ENCODE measurements around the gene SEC23A. TPM values are rescaled to one million over a fixed set of nuclear protein-coding genes. Genes with fewer than 3 reads are reported as not detected.
"Not testable (repeated sequence)": the region's sequence is repeated elsewhere in the genome, so short reads cannot be mapped to it uniquely, and the experiment has no call there.

The SEC23A gene
- total RNA-seq, 4 donors from 2014 or later, result 89.9 to 152 (median 113) TPM

DNA sequence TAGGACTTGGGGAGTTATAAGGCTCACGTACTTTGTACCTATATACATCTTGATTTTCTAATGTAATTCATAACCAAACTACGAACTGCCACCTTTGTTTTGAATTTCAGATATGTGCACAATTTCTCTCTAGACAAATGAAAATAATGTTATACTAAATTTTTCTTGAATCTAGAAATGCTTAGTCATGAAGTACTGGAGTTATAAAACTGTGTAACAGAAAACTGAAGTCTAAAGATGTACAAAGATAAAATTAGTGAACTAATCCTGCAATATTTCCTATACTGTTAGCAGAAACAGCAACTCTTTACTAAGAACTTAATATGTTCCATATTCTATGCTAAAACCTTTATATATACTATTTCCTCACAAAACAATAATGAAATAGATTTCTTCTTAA lies 15.5 kb downstream of the SEC23A start:
- ATAC-seq (ENCODE audit: low FRiP score) (no peak), DNase-seq (ENCODE audit: low spot score) (no peak)
- no peak for TF ChIP-seq CTCF (IDR thresholded peaks at IDR 0.05)

DNA sequence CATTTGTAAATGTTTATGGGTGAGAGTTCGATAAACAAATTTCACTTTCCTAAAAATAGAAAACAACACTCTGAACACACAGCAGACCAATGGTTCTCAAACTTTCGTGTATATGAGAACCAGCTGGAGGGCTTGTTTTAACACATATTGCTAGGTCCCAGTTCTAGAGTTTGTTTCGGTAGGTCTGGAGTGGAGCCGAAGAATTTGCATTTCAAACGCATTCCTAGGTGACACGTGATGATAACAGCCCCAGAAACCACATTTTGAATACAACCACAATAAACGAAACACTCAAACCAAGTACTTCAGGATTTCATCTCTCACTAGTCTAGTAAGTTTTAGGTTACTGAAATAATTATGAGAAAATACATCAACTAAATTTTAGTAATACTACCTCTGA lies 17.1 kb downstream of the SEC23A start:
- ATAC-seq (ENCODE audit: low FRiP score) (no peak), DNase-seq (ENCODE audit: low spot score) (no peak)
- TF ChIP-seq CTCF (IDR thresholded peaks at IDR 0.05), result no peak

- DNase-seq (ENCODE audit: low spot score) (no peak), ATAC-seq (ENCODE audit: low FRiP score) (no peak)
- no peak for TF ChIP-seq CTCF (IDR thresholded peaks at IDR 0.05)
Observed at GRCh38 chr14:39083127-39083526, 19.9 kb downstream of the SEC23A start.

DNA sequence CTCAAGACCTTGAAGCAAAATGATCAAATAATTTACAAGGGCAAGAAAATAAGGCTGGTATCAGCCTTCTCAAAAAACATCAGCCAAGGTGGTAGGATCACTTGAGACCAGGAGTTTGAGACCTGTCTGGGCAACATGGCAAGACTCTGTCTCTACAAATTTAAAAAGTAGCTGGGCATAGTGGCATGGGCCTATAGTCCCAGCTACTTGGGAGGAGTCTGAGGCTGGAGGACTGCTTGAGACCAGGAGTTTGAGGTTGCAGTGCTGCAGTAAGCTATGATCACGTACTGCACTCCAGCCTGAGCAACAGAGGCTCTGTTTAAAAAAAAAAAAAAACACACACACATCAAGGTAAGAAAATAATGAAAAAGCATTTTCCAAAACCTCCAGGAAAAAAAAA lies 22.1 kb downstream of the SEC23A start:
- DNase-seq (ENCODE audit: low spot score) (no peak), ATAC-seq (ENCODE audit: low FRiP score) (no peak)
- no peak for TF ChIP-seq CTCF (IDR thresholded peaks at IDR 0.05)

- TF ChIP-seq CTCF (IDR thresholded peaks at IDR 0.05), result no peak
- ATAC-seq (ENCODE audit: low FRiP score), result no peak
- no peak for DNase-seq (ENCODE audit: low spot score)
Observed at GRCh38 chr14:39071096-39071495, 31.9 kb downstream of the SEC23A start.

DNA sequence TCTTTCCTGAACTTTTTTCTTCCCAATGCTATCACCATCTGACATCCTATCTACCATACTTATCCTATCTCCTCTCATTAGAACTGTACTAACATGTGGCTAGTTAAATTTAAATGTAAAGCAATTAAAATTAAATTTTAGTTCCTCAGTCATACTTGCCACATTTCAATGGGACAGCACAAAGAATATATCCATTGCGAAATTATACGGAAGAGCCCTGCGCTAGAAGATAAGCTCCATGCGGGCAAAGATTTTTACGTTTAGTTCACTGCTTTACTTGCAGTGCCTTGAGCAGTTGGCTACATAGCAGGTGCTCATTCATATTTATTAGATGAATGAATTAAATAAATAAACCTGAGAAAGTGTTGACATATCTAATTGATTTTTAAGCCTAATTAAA lies 33.1 kb downstream of the SEC23A start:
- no peak for TF ChIP-seq CTCF (IDR thresholded peaks at IDR 0.05)
- ATAC-seq (ENCODE audit: low FRiP score) (no peak), DNase-seq (ENCODE audit: low spot score) (no peak)

DNA sequence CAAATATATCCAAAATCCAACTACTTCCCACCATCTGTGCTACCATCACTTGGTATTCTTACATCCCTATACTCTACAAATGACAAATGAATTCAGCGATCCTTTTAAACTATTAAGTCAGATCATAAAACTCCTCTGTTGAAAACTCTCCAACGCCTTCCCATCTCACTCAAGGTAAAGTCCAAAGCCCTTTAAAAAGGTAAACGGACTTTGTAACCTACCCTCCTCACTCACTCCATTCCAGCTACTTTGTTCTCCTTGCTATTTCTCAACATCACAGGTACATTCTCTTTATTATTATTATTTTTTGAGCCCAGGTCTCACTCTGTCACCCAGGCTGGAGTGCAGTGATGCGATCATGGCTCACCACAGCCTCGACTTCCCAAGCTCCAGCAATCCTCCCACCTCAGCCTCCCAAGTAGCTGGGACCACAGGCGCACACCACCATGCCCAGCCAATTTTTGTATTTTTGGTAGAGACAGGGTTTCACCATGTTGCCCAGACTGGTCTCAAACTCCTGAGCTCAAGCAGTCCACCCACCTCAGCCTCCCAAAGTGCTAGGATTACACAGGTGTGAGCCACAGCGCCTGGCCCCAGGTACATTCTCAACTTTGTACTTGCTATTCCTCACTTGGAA lies 33.7 kb downstream of the SEC23A start:
- ATAC-seq (ENCODE audit: low FRiP score), result not testable (repeated sequence)

More for the DNA sequence above, 33.7 kb downstream of the SEC23A start:
- DNase-seq (ENCODE audit: low spot score), result not testable (repeated sequence)

All from omental fat pad (tissue), 4 donors.